Duodenal mucosa (tissue), 2 donors: ENCODE data around the gene PLEKHA6.

Experiments
- H3K27ac ChIP-seq: one replicate; pipeline ENCODE4 v1.7.0; 2013; ENCODE audit warnings: low read depth, low read length
- H3K27me3 ChIP-seq, 2 donors: one replicate each; pipeline ENCODE4 v1.7.0; 2013; ENCODE audit warnings: low read length in 2 of 2, control low read depth in 1 of 2; ENCODE audit not compliant: insufficient read depth in 2 of 2, control insufficient read depth in 1 of 2
- H3K36me3 ChIP-seq, 2 donors: one replicate each; pipeline ENCODE4 v1.7.0; 2013; ENCODE audit warnings: low read length in 2 of 2, control low read depth in 1 of 2; ENCODE audit not compliant: insufficient read depth in 2 of 2, control insufficient read depth in 1 of 2
- H3K4me1 ChIP-seq, 2 donors: one replicate each; pipeline ENCODE4 v1.7.0; 2013; ENCODE audit warnings: low read length in 2 of 2, control low read depth in 1 of 2; ENCODE audit not compliant: insufficient read depth in 2 of 2, control insufficient read depth in 1 of 2
- H3K4me3 ChIP-seq, 2 donors: one replicate each; pipeline ENCODE4 v1.7.0; 2013; ENCODE audit warnings: low read length in 2 of 2, low read depth in 1 of 2
- H3K9ac ChIP-seq, 2 donors: one replicate each; pipeline ENCODE4 v1.7.0; 2013; ENCODE audit warnings: low read length in 2 of 2, low read depth in 1 of 2
- H3K9me3 ChIP-seq, 2 donors: one replicate each; pipeline ENCODE4 v1.7.0; 2013; ENCODE audit warnings: low read length in 2 of 2, control low read depth in 1 of 2; ENCODE audit not compliant: control insufficient read depth in 1 of 2

PLEKHA6 gene

DNA sequence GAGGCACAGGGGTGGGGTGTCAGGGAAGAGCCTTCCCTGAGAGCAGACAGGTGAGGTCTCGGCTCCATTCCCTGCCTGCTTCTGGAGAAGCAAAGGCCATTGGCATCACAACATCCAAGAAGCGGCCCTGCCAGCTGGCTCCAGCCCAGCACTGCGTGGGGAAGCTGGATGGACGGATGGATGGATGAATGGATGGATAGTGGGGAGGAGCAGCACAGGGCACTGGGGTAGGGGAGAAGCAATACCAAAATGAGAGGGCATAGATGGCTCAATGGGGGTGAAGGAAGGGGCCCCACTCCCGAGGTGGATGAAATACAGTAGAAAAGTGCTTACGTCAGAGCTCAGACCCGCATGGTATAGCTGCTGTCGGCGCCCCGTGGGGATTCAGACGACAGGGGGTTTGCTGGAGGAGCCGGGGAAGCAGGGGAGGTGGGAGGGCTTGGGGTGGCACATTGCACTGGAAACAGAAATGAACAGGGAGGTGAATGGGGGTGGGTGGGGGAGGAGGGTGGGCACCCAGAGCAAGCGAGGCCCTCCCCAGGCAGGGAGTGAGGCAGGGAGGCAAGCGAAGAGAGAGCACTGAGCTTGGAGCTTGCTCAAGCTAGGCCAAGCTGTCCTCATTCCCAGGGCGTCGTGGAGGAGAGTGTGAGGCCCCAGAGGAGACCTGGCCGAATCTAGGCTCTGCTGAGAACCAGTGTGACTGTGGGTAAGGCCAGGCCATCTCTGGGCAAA lies 136.4 kb downstream of the PLEKHA6 start:
- Histone ChIP-seq H3K27ac (no peak overlapping the region), H3K36me3 (peaks cover 17 to 65% of the 10 kb centered on the region in 2 donors), H3K4me3 (no peak overlapping the region), H3K9ac (no peak overlapping the region), H3K9me3 (no peaks in the 10 kb centered on the region), H3K4me1 (peaks cover 28 to 31% of the 10 kb centered on the region in 2 donors), H3K27me3 (no peaks in the 10 kb centered on the region)

DNA sequence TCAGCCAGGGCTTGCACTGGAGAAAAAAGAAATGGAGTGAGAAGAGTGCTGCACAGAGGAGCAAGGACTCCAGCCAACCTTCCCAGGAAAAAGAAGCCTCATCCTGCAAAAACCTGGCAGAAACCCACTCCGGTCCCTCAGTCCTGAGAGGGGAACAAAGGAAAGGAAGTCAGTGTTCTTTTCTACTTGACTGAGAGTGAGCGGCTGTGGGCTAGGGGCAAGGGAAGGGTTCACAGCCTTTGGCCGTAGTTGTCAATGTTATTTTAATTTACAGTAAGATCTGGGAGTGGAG lies 137.0 kb downstream of the PLEKHA6 start:
- Histone ChIP-seq H3K4me3 (no peak overlapping the region), H3K9ac (no peak overlapping the region), H3K36me3 (peaks cover 13 to 60% of the 10 kb centered on the region in 2 donors), H3K4me1 (peaks cover 23 to 25% of the 10 kb centered on the region in 2 donors), H3K9me3 (no peaks in the 10 kb centered on the region), H3K27me3 (no peaks in the 10 kb centered on the region), H3K27ac (no peak overlapping the region)

DNA sequence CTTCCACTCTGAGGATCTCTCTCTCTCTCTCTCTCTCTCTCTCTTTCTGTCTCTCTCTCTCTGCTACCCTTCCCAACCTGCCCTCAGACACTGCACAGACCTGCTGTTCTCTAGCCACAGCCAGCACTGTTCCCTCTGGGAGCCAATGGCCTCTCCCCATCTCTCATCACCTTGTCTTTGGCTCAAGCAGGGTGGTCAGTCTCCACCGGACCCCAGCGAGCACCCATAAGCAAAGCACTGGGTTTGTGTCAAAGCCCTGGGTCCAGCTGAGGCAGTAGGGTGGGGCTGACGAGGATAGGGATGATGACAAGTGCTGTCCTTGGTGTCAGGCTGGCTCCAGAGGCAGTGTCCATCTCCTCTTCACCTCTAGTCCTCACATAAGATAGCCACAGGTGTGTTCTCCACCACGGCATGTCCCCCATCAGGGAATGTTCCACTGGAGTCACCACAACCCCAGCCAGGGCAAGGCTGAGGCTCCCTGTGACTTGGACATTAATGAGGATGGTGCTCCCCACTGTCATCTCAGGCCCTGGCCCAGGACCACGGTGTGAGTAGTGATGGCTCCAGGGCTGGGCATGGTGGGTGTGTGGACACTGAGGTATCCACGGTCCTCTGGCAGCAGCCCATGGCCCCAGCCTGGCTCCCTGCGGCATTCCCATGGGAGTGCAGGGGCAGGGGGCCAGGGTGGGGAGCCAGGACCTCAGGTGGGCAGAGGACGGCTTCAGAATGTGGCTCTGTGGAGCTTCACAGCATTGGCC lies 137.5 kb downstream of the PLEKHA6 start:
- Histone ChIP-seq H3K4me3 (no peak overlapping the region), H3K9me3 (no peaks in the 10 kb centered on the region), H3K27ac (no peak overlapping the region), H3K9ac (no peak overlapping the region), H3K36me3 (peaks cover 13 to 56% of the 10 kb centered on the region in 2 donors), H3K27me3 (no peaks in the 10 kb centered on the region), H3K4me1 (peaks cover 18 to 20% of the 10 kb centered on the region in 2 donors)

DNA sequence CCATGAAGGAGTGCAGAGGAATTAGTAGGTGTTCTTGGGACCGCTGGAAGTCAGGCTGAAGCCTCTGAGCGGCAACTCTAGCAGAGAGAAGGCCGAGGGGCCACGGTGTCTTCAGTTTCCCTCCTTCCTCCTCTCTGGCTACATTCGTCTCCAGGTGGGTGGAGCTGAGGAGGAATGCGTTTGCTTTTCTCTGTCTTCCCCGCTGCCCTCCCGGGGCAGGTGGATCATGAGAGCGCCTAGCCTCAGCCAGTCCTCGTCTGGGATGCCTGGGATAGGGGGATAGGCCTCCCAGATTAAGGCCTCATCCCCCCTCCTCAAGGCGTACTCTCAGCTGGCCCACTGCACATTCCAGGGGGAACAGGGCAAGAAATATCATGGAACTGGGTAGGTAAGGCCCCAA lies 138.5 kb downstream of the PLEKHA6 start:
- no peak overlapping the region for H3K27ac ChIP-seq

DNA sequence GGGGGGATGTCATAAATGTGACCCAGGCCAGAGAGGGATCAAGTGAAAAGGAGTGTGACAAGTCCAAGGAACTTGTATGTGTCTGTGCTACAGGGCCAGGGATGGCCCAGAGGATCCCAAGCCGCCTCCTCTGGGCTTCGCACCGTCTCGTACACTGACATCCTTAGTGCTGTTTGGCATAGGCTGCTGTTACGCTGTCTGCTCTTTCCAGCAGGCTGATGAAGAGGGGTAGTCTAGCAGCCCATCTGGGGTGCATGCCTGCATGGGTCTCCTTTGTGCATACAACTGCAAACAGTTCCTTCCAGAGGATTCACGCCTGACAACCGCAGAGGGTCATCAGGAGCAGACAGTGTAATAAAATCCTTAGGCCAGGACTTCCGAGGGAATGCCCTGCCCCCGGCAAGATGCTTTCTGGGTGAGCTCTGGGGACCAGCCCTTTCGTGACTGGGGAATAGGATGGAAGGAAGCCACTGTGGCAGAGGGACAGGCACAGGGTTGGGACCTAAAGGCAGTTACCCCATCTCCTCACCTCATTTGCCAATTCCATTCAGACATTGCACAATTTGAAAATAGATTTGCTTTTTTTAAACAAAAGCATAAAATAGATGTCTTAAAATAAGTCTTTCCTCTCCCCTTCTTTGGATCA lies 139.6 kb downstream of the PLEKHA6 start:
- no peaks in the 10 kb centered on the region for H3K4me1 ChIP-seq
- no peak overlapping the region for H3K4me3 ChIP-seq
- H3K27ac ChIP-seq: no peak overlapping the region
- H3K9me3 ChIP-seq: no peaks in the 10 kb centered on the region
- peaks cover 13 to 46% of the 10 kb centered on the region in 2 donors for H3K36me3 ChIP-seq
- no peaks in the 10 kb centered on the region for H3K27me3 ChIP-seq
- H3K9ac ChIP-seq: no peak overlapping the region

More for the DNA sequence above, 138.5 kb downstream of the PLEKHA6 start:
- Histone ChIP-seq H3K4me1 (peaks cover 10 to 11% of the 10 kb centered on the region in 2 donors), H3K36me3 (peaks cover 13 to 51% of the 10 kb centered on the region in 2 donors), H3K4me3 (no peak overlapping the region), H3K27me3 (no peaks in the 10 kb centered on the region), H3K9ac (no peak overlapping the region), H3K9me3 (no peaks in the 10 kb centered on the region)

DNA sequence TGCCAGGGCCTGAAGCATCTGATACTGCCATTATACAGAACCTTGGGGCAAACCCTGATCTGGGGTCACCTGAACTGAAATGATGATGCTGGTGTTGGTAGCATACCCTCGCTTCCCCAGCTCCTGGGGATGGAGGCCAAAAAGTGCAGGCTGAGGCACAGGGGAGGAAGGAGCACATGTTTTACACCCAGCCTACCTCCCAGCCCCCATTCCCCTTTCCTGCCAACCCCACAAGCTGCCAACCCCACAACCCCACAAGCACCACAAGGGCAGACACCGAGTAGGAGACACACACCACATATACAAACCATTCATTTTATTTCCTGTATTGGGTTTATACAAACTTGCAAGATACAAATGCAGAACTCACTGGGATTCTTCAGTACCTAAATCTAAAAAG lies 141.2 kb downstream of the PLEKHA6 start:
- H3K27me3 ChIP-seq: no peaks in the 10 kb centered on the region
- H3K4me1 ChIP-seq: no peaks in the 10 kb centered on the region
- no peaks in the 10 kb centered on the region for H3K9me3 ChIP-seq
- H3K27ac ChIP-seq: no peak overlapping the region
- H3K4me3 ChIP-seq: no peak overlapping the region
- no peak overlapping the region for H3K9ac ChIP-seq
- peaks cover 13 to 37% of the 10 kb centered on the region in 2 donors for H3K36me3 ChIP-seq

DNA sequence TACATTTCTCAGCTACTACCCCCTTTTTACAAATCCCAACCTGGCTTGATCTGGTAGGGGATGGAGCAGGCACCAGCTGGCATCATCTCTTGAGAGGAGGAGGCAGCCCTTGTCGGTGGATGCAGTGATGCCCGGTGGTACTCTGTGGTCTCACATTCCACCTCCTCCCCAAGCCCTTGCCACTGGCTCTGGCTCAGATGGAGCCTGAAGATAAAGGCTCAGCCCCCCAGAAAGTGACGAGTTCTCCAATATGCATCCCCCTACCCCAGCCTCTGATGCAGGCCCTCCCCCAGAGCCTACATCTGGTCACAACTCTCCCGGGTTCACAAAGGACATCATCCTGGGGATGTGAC lies 142.1 kb downstream of the PLEKHA6 start:
- Histone ChIP-seq H3K9ac (no peak overlapping the region), H3K27me3 (no peaks in the 10 kb centered on the region), H3K9me3 (no peaks in the 10 kb centered on the region), H3K36me3 (peaks cover 8 to 30% of the 10 kb centered on the region in 2 donors), H3K27ac (no peak overlapping the region), H3K4me1 (peaks cover 5 to 6% of the 10 kb centered on the region in 2 donors), H3K4me3 (no peak overlapping the region)

DNA sequence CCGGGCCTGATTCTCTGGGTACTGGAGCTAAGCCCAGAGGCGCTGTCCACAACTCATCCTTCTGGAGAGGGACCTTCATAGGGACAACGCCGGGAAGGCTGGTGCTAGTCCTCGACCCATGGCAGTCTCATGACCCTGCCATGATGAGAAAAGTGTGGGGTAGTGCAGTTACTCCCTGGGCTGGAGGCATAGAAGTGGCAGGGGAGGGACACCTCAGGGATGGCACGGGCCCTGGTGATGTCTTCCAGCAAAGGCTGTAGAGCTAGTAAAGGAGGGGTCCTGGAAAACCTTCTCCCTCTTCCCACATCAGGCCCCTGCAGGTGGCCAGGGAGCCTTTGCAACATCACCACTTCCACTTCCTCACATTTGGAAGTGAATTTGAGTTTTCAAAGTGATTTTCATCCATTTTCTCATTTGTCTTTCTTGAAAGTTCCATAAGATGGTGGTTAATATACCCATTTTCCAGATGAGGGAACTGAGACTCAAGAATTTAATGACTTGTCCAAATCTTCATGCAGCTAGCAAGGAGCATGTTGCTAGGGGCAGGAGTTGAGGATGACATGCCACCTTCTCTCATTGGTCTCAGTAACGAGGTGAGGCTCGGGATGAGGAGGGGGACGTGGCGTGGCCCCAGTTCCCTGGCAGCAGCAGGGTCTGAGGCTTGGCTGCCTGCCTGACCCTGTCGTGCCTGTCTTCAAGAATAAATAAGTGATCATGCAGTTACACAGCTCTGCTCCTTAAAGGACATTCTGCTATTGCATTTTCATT lies 142.7 kb downstream of the PLEKHA6 start:
- no peak overlapping the region for H3K4me3 ChIP-seq
- H3K27me3 ChIP-seq: no peaks in the 10 kb centered on the region
- H3K9ac ChIP-seq: no peak overlapping the region
- peaks cover 8 to 9% of the 10 kb centered on the region in 2 donors for H3K4me1 ChIP-seq
- H3K36me3 ChIP-seq: peaks cover 2 to 24% of the 10 kb centered on the region in 2 donors
- no peak overlapping the region for H3K27ac ChIP-seq
- no peaks in the 10 kb centered on the region for H3K9me3 ChIP-seq

DNA sequence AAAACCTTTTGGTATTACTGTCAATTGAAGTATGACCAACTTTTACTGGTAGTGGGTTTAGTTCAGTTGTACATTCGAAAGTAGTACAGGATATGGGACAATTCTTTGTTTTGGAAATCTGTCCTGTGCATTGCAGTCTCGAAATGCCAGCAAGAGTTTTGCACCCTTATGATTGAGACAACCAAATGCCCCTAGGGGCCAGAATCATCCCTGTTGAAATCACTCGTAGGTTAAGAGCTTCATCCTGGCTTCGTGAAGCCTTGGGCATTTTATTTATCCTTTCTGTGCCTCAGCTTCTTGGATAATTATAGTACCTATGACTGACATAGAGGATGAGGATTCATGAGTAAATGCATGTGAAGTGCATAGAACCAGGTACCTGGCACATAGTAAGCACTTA lies 143.5 kb downstream of the PLEKHA6 start:
- Histone ChIP-seq H3K27ac (no peak overlapping the region), H3K4me3 (no peak overlapping the region), H3K4me1 (peaks cover 8 to 12% of the 10 kb centered on the region in 2 donors), H3K36me3 (peaks cover 0 to 16% of the 10 kb centered on the region in 2 donors), H3K9me3 (no peaks in the 10 kb centered on the region), H3K27me3 (no peaks in the 10 kb centered on the region), H3K9ac (no peak overlapping the region)
